ENCODE data around the gene CORO1C.
"Not testable (repeated sequence)": the region's sequence is repeated elsewhere in the genome, so short reads cannot be mapped to it uniquely, and the experiment has no call there.

The CORO1C gene

DNA sequence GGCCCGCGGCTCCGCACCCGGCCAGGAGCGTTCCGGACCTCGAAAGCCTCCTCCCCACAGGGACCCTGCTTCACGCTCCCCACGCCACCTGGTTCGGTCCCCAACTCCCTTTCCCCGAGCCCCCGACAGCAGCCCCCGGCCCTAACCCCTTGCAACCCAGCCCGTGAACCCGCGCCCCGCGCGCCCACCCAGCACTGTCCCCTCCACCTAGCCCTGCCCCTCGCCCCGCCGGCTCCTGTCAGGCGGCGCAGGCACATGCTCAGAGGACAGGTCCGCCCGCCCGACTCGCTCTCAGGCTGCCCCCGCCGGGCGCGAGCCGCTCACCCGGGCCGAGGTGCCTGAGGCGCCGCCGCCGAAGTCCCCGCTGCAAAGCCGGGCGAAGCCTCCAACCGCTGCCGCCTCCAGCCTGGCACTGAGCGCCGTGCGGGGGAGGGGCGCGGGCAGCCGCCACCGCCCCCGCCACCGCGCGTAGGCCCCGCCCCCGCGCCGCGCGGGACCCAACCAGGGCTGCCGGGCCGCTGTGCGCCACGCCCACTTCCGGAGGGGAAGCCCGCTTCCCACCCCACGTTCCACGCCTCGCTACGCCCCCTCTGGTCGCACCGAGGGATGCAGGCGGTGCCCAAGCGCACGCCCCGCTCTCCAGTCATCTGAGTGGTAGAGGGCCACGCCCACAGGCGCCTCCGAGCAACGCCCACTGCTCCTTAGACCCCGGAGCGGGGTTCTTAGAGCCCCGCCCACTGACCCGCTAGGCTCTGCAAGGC, at the start of gene CORO1C:
TSS of gene CORO1C (minus strand) at position 414 of the 761 bp plus-strand sequence. CDS start 30,200 bp downstream, outside the sequence.
- peak; percentile 96 for DNase-seq

- DNase-seq = no peak
Observed at GRCh38 chr12:108779998-108780688, 48.8 kb upstream of the CORO1C start.

DNA sequence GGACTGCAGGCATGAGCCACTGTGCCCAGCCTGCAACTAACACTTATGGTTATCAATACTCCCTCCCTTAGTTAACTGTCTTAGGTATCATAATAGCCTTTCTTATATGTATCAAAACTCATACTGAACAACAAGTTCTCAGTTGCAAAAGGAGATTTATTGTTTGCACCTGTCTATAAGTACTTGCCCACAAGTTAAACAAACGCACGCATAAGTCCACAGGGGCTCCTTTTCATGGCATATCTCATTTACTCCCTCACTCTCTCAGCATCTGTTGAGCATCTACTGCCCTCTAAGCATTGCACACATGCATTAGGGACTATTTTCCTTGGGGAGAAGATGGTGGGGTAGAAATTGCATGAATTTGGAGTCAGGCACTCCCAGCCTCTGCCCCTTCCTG, 46.7 kb upstream of the CORO1C start:
- no peak for DNase-seq

GRCh38 chr12:108777156-108777555, 45.8 kb upstream of the CORO1C start:
- DNase-seq = no peak

- no peak for DNase-seq
Observed at GRCh38 chr12:108773798-108774788, 42.8 kb upstream of the CORO1C start.

DNA sequence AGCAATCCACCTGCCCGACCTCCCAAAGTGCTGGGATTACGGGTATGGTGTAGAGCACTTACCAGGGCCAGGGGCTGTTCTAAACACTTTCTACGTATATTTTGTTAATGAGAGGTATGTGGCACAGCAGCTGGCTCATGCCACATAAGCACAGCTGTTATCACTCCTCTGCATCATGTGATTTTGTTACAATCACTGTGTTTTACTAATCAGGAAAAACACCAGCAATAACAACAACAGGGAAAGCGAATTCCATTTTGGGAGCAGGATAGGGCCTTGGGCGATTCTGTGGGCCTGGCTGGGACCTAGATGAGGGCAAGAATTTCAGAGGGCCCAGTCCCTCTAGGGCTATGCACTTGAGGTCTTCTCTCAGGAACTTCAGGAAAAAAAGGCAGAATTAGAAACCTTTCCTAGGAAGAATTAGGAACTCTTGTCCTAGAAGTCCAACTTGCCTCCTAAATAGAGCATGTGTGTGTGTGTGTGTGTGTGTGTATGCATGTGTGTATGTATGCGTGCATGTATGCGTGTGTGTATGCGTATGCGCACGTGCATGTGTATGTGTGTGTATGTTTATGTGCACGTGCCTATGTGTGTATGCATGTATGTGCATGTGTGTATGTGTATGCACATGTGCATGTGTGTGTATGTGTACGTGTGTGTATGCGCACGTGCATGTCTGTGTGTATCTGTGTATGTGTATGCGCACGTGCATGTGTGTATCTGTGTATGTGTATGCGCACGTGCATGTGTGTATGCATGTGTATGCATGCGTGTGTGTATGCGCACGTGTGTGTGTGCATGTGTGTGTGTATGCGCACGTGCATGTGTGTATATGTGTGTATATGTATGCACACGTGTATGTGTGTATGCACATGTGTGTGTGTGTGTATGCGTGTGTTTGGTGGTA, 41.8 kb upstream of the CORO1C start:
- DNase-seq = no peak

GRCh38 chr12:108772247-108772646, 40.9 kb upstream of the CORO1C start:
- DNase-seq = no peak

- not testable (repeated sequence) for DNase-seq
Observed at GRCh38 chr12:108771835-108772234, 40.5 kb upstream of the CORO1C start.

DNA sequence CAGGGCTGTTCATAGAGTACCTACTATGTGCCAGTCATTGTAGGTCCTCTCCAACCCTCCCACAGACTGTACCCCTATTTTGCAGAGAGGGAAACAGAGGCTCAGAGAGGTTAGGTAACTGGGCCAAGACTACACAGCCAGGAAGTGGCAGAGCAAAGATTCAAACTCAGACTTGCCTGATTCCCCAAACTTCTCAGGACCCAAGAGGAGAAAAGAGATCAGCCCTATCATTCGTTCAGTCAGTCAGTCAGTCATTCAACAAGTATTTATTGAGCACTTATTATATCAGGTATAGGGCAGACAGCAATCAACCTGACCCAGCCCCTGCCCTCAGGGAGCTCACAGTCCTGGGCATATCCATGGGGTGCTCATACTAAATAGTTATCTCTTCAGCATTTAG, 39.6 kb upstream of the CORO1C start:
- no peak for DNase-seq

DNA sequence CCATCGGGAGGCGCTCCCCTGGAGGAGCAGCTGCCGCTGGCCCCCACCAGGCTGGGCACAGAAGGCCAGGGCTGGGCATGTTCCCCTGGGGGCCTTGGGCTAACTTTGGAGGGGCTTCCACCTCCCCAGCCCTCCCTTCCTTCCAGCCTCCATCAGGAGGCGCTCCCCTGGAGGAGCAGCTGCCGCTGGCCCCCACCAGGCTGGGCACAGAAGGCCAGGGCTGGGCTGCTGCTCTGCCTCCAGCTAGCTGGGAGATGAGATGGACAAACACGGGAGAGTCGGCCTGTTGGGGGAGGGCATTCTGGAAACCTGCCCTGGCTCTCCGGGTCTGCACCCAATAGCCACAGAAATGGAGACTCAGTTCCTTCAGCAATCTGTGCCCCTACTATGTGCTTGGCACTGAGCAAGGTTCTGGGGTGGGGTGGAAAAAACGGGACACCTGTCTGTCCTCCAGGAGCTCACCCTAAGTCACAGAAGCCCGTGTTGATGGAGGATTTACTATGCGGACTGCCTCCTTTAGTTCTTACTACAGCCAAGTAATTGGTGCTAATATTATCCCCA, 39.0 kb upstream of the CORO1C start:
- DNase-seq = no peak

- peak; percentile 11 for DNase-seq
Observed at GRCh38 chr12:108768591-108769500, 37.5 kb upstream of the CORO1C start.

GRCh38 chr12:108766294-108766693, 35.0 kb upstream of the CORO1C start:
- DNase-seq = no peak

DNA sequence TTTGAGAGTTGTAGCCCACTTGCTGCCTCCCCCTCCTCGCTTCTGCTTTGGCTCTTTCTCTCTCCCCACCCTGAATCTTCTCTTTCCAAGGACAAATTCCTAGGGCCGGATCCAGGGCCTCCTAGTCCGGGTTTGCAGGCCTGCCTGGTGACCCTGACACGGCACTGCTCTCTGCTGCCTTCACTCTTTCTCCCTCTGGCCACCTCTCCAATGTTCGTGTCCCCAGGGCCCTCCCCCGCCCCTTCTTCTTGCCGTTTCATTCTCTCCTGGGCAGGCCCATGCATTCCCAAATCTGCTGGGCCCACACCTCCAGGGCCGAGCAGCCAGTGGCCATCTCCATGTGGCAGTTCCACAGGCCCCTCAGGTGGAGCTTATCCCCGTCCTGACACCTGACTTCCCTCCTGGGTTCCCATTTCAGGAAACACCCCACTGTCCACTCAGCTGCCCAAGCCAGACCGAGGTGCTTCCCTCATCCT, 34.0 kb upstream of the CORO1C start:
- no peak for DNase-seq

- DNase-seq = no peak
Observed at GRCh38 chr12:108764540-108765288, 33.4 kb upstream of the CORO1C start.

DNA sequence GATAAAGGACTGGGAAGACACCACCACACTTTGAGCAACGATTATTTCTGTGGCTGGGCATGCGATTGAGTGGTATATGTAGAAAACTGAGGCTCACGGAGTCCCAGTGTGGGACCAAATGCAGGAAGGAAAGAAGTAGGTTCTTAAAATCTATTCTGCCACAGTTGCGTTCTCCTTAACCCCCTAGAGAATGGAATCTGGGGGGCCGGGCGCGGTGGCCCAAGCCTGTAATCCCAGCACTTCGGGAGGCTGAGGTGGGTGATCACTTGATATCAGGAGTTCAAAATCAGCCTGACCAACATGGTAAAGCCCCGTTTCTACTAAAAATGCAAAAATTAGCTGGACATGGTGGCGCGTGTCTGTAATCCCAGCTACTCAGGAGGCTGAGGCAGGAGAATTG, 29.9 kb upstream of the CORO1C start:
- no peak for DNase-seq

GRCh38 chr12:108759924-108760323, 28.6 kb upstream of the CORO1C start:
- DNase-seq = no peak

GRCh38 chr12:108757856-108758255, 26.5 kb upstream of the CORO1C start:
- no peak for DNase-seq

- DNase-seq = no peak
Observed at GRCh38 chr12:108756421-108756820, 25.1 kb upstream of the CORO1C start.

GRCh38 chr12:108755481-108755880, 24.2 kb upstream of the CORO1C start:
- no peak for DNase-seq

GRCh38 chr12:108753976-108754375, 22.7 kb upstream of the CORO1C start:
- no peak for DNase-seq

Measured in CD4-positive, alpha-beta T cell treated with Interleukin-10 for 1 hour (primary cell).